GM12874 (cell line): ENCODE data around the gene NEGR1.

Experiments used
- TF ChIP-seq, protein P1 (sequence below): IDR thresholded peaks from 2 replicates; pipeline ENCODE4 v1.5.1; 2011; ENCODE audit warnings: low read depth, mild to moderate bottlenecking, control low read depth, low read length, moderate library complexity; ENCODE audit not compliant: insufficient read depth

Gene NEGR1

DNA sequence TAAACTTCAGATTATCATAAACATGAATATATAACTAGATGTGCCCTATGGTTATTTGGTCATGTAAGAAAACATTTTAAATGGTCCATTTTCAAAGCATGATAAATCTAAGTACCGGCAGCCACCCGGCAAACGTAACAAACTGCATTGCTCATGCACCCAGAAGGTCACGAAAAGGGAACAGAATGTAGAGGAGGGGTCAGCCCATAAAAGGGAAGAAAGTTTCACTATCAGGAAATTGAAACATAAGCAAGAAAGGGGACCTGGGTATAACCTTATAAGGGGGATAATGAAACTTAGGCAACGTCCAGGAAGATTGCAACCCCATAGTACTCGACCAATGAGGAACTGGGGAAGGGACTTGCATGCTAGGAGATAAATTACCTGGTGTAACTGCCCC, 780.3 kb downstream of the NEGR1 start:
- TF ChIP-seq, protein P1, sequence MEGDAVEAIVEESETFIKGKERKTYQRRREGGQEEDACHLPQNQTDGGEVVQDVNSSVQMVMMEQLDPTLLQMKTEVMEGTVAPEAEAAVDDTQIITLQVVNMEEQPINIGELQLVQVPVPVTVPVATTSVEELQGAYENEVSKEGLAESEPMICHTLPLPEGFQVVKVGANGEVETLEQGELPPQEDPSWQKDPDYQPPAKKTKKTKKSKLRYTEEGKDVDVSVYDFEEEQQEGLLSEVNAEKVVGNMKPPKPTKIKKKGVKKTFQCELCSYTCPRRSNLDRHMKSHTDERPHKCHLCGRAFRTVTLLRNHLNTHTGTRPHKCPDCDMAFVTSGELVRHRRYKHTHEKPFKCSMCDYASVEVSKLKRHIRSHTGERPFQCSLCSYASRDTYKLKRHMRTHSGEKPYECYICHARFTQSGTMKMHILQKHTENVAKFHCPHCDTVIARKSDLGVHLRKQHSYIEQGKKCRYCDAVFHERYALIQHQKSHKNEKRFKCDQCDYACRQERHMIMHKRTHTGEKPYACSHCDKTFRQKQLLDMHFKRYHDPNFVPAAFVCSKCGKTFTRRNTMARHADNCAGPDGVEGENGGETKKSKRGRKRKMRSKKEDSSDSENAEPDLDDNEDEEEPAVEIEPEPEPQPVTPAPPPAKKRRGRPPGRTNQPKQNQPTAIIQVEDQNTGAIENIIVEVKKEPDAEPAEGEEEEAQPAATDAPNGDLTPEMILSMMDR = no peak

DNA sequence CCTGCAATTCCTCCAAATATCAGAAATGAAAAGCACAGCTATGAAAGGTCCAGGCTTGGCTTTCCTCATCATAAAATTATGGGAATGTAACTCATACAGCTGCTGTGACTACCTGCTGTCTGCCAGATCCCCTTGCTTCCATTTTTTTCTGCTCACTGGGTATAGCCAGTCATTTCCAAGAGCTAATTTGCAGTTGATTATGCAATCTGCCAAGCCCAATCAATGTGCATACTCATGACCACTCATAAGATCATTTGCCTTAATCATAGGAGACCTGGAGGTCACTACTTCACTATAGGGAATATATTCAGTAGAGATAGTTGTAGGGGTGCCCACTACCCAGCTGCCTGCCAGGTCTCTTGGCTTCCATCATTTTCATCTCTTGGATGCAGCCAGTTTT, 783.8 kb downstream of the NEGR1 start:
- TF ChIP-seq, protein P1 = no peak

DNA sequence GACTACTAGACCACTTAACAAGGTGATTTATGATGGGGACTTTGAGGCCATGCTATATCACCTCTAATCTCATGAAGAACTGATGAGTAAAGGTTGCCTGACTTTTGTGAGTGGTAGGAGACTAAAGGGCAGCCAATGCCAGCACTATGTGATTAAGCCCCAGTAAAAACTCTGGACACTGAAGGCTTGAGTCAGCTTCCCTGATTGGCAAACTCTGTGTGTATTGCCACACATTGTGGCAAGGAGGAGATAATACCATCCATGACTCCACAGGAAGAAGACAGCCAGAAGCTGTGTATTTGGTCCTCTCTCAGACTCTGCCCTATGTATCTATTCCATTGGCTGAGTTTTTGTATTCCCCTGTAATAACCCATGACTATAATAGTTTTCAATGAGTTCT, 788.2 kb downstream of the NEGR1 start:
- TF ChIP-seq, protein P1 = no peak

DNA sequence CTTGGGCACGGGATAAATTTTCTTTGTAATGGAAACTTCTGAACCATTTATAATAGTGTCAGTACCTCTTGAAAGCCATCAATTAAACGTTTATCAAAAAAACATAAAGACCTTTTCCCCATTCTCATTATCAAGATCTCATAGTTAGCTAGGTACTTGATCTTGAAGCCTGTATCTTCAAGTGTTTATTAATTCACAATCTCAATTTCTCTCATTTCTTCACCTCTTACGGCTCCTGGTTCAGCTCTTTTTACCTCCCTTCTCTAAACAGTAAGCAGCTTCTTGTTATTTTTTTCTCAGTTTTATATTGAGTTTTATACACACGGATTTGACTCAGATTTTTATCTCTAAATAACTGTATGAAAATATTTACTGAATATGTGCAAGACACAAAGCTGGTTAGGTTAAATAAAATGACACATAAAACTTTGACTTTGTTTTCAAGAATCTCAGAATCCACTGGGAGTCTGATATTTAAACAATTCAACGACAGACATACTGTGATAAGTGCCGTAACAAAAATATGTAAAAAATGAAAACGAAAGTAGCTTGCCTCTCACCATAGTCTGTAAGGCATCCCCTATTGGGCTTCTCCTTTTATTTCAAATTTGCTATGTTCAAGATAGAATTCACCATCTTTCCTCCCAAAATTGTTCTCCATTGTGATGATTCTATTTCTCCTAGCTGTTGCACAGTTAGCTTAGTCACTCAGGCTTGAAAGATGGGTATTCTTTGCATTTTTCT, 789.9 kb downstream of the NEGR1 start:
- TF ChIP-seq, protein P1 = no peak

DNA sequence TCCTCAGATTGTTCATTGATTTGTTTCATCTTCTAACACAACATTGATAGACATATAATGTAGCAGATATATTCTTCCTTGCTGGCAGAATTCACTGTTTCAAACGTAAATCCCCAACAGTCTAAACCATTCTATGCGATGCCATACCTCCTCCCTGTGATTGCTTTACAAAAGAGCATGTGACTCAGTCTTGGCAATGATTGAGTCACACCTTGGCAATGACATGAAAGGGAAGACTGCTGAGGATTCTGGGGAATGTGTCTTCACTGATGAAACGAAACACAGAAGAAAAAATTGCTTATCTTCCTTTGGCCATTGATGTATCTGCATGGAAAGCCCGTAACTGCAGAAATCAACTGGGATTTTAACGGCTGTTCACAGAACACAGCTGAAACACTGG, 791.9 kb downstream of the NEGR1 start:
- TF ChIP-seq, protein P1 = no peak

DNA sequence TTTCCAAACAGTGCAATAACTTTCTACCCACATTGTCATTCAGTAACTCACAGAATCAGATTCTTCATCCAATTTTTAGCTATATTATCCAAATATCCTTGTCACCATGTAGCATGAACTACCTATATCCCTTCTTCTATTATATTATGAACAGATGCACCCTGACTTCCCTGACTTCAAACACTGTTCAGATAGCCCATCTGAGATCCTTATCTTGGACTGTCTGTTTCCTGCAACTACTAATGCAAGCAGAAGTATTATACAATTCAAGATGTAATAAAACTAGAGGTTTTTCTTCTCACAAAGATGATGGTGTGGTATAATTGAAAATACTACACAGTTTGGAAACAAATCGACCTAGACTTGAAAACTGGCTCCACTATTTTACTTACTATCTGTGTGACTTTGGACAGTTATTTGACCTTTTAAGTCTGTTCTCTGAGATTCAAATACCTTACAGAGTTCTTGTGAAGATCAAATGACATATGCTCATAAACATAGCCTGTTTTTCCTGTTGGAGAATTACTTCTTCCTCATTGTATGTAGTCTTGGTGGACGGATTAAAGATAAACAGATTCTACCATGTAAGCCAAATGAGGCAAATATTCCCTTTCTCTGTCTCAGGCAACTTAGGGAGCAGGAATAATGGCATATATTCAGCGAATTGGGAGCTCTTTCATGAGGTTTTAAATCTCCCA, 793.6 kb downstream of the NEGR1 start:
- TF ChIP-seq, protein P1 = no peak

DNA sequence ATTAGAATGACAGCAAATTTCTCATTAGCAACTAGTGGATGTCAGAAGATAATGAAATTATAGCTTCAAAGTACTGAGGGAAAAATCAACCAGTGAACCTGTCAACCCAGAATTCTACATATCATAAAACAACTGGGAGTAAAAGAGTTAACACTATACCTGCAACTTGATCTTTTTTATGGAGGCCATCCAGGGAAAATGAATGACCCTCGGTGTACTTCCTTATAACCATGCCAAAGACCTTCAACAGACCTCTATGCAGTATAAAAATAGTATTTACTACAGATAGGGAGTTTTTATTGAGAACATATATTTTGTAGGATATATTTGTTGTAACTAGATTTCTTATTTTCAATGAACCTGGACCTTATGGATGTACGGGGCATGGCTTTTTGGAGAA, 809.0 kb downstream of the NEGR1 start:
- TF ChIP-seq, protein P1 = no peak
